ENCODE data around the gene PPFIBP1.

The PPFIBP1 gene

GRCh38 chr12:27513155-27513824, 10.7 kb upstream of the PPFIBP1 start:
- DNase-seq: no peak

GRCh38 chr12:27515671-27516070, 8.3 kb upstream of the PPFIBP1 start:
- DNase-seq: no peak

GRCh38 chr12:27516625-27517024, 7.4 kb upstream of the PPFIBP1 start:
- no peak for DNase-seq

- no peak for DNase-seq
Measured at GRCh38 chr12:27517546-27517945, 6.5 kb upstream of the PPFIBP1 start.

GRCh38 chr12:27517961-27518665, 5.9 kb upstream of the PPFIBP1 start:
- DNase-seq: no peak

GRCh38 chr12:27521066-27521465, 2.9 kb upstream of the PPFIBP1 start:
- peak; percentile 51 for DNase-seq

GRCh38 chr12:27521981-27522380, 2.0 kb upstream of the PPFIBP1 start:
- no peak for DNase-seq

GRCh38 chr12:27523305-27523641, 733 bp upstream of the PPFIBP1 start:
- no peak for DNase-seq

GRCh38 chr12:27524494-27524835, 459 bp downstream of the PPFIBP1 start:
- DNase-seq: no peak

- DNase-seq: peak; percentile 65
Measured at GRCh38 chr12:27524839-27525753, 1.1 kb downstream of the PPFIBP1 start.

GRCh38 chr12:27527512-27527911, 3.5 kb downstream of the PPFIBP1 start:
- no peak for DNase-seq

- no peak for DNase-seq
Measured at GRCh38 chr12:27528788-27529187, 4.8 kb downstream of the PPFIBP1 start.

- DNase-seq: no peak
Measured at GRCh38 chr12:27530157-27530922, 6.3 kb downstream of the PPFIBP1 start.

GRCh38 chr12:27531896-27532295, 7.9 kb downstream of the PPFIBP1 start:
- DNase-seq: peak; percentile 34

GRCh38 chr12:27534060-27534764, 10.2 kb downstream of the PPFIBP1 start:
- no peak for DNase-seq

- no peak for DNase-seq
Measured at GRCh38 chr12:27534765-27535161, 10.8 kb downstream of the PPFIBP1 start.

GRCh38 chr12:27535318-27535717, 11.3 kb downstream of the PPFIBP1 start:
- no peak for DNase-seq

- DNase-seq: no peak
Measured at GRCh38 chr12:27537855-27538675, 14.1 kb downstream of the PPFIBP1 start.

- peak; percentile 65 for DNase-seq
Measured at GRCh38 chr12:27539191-27539631, 15.2 kb downstream of the PPFIBP1 start.

- no peak for DNase-seq
Measured at GRCh38 chr12:27541031-27541719, 17.2 kb downstream of the PPFIBP1 start.

- peak; percentile 95 for DNase-seq
Measured at GRCh38 chr12:27542628-27543027, 18.6 kb downstream of the PPFIBP1 start.
